ENCODE measurements around the gene MIXL1. TPM values are rescaled to one million over a fixed set of nuclear protein-coding genes. Genes with fewer than 3 reads are reported as not detected.
"Not testable (repeated sequence)": the region's sequence is repeated elsewhere in the genome, so short reads cannot be mapped to it uniquely, and the experiment has no call there.

Gene MIXL1
- total RNA-seq, 1 experiment from 2014 or later: not detected

- no peak for DNase-seq
- Mint-ChIP-seq H3K36me3 (ENCODE audit: insufficient read depth, unreplicated experiment) (no peaks in the 10 kb centered on the region), H3K4me3 (ENCODE audit: low read depth, unreplicated experiment) (no peak overlapping the region), H3K4me1 (ENCODE audit: low read depth, unreplicated experiment) (no peaks in the 10 kb centered on the region), H3K27me3 (ENCODE audit: unreplicated experiment) (no peaks in the 10 kb centered on the region), H3K9me3 (ENCODE audit: low read depth, unreplicated experiment) (no peaks in the 10 kb centered on the region), H3K27ac (ENCODE audit: unreplicated experiment) (no peak overlapping the region)
- no TSS peak for BruUV-seq (replicated peaks)
- CTCF ChIA-PET: interaction anchor here (0.5 kb wide), 1 partner anchor 24 kb away, joined by 8 read pairs; no protein-coding TSS in a partner anchor
- intact Hi-C loops (cut with micrococcal nuclease; ENCODE audit: unreplicated experiment): no loop called here
- no peak for TF ChIP-seq CTCF (IDR thresholded peaks at IDR 0.05; ENCODE audit: unreplicated experiment)
These were observed 25.3 kb downstream of the MIXL1 start for GRCh38 chr1:226248796-226249195.

GRCh38 chr1:226250511-226250910 is 27.0 kb downstream of the MIXL1 start:
- H3K9me3 Mint-ChIP-seq (ENCODE audit: low read depth, unreplicated experiment): no peaks in the 10 kb centered on the region
- H3K36me3 Mint-ChIP-seq (ENCODE audit: insufficient read depth, unreplicated experiment): no peaks in the 10 kb centered on the region
- no peaks in the 10 kb centered on the region for H3K27me3 Mint-ChIP-seq (ENCODE audit: unreplicated experiment)
- no peaks in the 10 kb centered on the region for H3K4me1 Mint-ChIP-seq (ENCODE audit: low read depth, unreplicated experiment)
- H3K4me3 Mint-ChIP-seq (ENCODE audit: low read depth, unreplicated experiment): no peak overlapping the region
- no peak for DNase-seq
- no peak for TF ChIP-seq CTCF (IDR thresholded peaks at IDR 0.05; ENCODE audit: unreplicated experiment)
- no TSS peak for BruUV-seq (replicated peaks)
- H3K27ac Mint-ChIP-seq (ENCODE audit: unreplicated experiment): no peak overlapping the region
- intact Hi-C loops (cut with micrococcal nuclease; ENCODE audit: unreplicated experiment): no loop called here
- CTCF ChIA-PET: no interaction called here

- H3K4me1 Mint-ChIP-seq (ENCODE audit: low read depth, unreplicated experiment); CTCF ChIA-PET; BruUV-seq (replicated peaks); intact Hi-C loops (cut with micrococcal nuclease; ENCODE audit: unreplicated experiment); H3K4me3 Mint-ChIP-seq (ENCODE audit: low read depth, unreplicated experiment); H3K36me3 Mint-ChIP-seq (ENCODE audit: insufficient read depth, unreplicated experiment); H3K9me3 Mint-ChIP-seq (ENCODE audit: low read depth, unreplicated experiment); H3K27ac Mint-ChIP-seq (ENCODE audit: unreplicated experiment); DNase-seq; H3K27me3 Mint-ChIP-seq (ENCODE audit: unreplicated experiment): not testable (repeated sequence)
These were observed 29.4 kb downstream of the MIXL1 start for GRCh38 chr1:226252841-226253240.

GRCh38 chr1:226253933-226254332 is 30.5 kb downstream of the MIXL1 start:
- Mint-ChIP-seq H3K36me3 (ENCODE audit: insufficient read depth, unreplicated experiment) (no peaks in the 10 kb centered on the region), H3K9me3 (ENCODE audit: low read depth, unreplicated experiment) (no peaks in the 10 kb centered on the region), H3K4me1 (ENCODE audit: low read depth, unreplicated experiment) (no peaks in the 10 kb centered on the region), H3K4me3 (ENCODE audit: low read depth, unreplicated experiment) (no peak overlapping the region), H3K27me3 (ENCODE audit: unreplicated experiment) (no peaks in the 10 kb centered on the region), H3K27ac (ENCODE audit: unreplicated experiment) (no peak overlapping the region)
- TF ChIP-seq CTCF (IDR thresholded peaks at IDR 0.05; ENCODE audit: unreplicated experiment): no peak
- intact Hi-C loops (cut with micrococcal nuclease; ENCODE audit: unreplicated experiment): no loop called here
- no TSS peak for BruUV-seq (replicated peaks)
- CTCF ChIA-PET: interaction anchor here (1.1 kb wide), 1 partner anchor 12 kb away, joined by 3 read pairs; no protein-coding TSS in a partner anchor
- no peak for DNase-seq

- no peaks in the 10 kb centered on the region for H3K9me3 Mint-ChIP-seq (ENCODE audit: low read depth, unreplicated experiment)
- BruUV-seq (replicated peaks): no TSS peak
- no peak overlapping the region for H3K27ac Mint-ChIP-seq (ENCODE audit: unreplicated experiment)
- intact Hi-C loops (cut with micrococcal nuclease; ENCODE audit: unreplicated experiment): no loop called here
- CTCF ChIA-PET: no interaction called here
- DNase-seq: no peak
- H3K4me3 Mint-ChIP-seq (ENCODE audit: low read depth, unreplicated experiment): no peak overlapping the region
- no peak for TF ChIP-seq CTCF (IDR thresholded peaks at IDR 0.05; ENCODE audit: unreplicated experiment)
- no peaks in the 10 kb centered on the region for H3K4me1 Mint-ChIP-seq (ENCODE audit: low read depth, unreplicated experiment)
- no peaks in the 10 kb centered on the region for H3K27me3 Mint-ChIP-seq (ENCODE audit: unreplicated experiment)
- no peaks in the 10 kb centered on the region for H3K36me3 Mint-ChIP-seq (ENCODE audit: insufficient read depth, unreplicated experiment)
These were observed 31.9 kb downstream of the MIXL1 start for GRCh38 chr1:226255380-226255779.

Measured in Calu3 (cell line).